H1 (cell line): ENCODE results near the gene PHAX. TPM values are rescaled to one million over a fixed set of nuclear protein-coding genes. Genes with fewer than 3 reads are reported as not detected.

Experiments used
- CTCF ChIA-PET: fragments of 300-600 bp; sonication (Branson Sonifier 250); formaldehyde crosslinking; loops from one replicate; lab custom pipeline; 2021; ENCODE audit not compliant: partially characterized antibody; lab: Charles Lee
- POLR2A ChIA-PET: fragments of 300-600 bp; sonication (Branson Sonifier 250); formaldehyde crosslinking; loops from one replicate; lab custom pipeline; 2021; ENCODE audit warnings: inconsistent platforms; ENCODE audit not compliant: partially characterized antibody; lab: Charles Lee
- DNase-seq, 2 experiments: peaks; one replicate each; pipeline versions ENCODE4 v3.0.0 to v3.0.0-alpha.2; 2010 to 2022; ENCODE audit warnings: low spot score in 2 of 2, low read depth in 1 of 2, mixed read lengths in 1 of 2
- FAIRE-seq: peaks from 2 replicates; lab custom pipeline; 2011; peaks lifted over from hg19 to GRCh38; lab: Jason Lieb, UNC
- H2AFZ ChIP-seq: 2 replicates; pipeline ENCODE4 v1.8.1; 2012; ENCODE audit warnings: low read length, inconsistent platforms
- H2AK5ac ChIP-seq: 2 replicates; pipeline ENCODE4 v1.6.1; 2013; ENCODE audit warnings: low read depth, low read length
- H2BK120ac ChIP-seq: replicated peaks from 2 replicates; pipeline ENCODE3; 2013; ENCODE audit warnings: low read depth, low read length, inconsistent platforms
- H2BK12ac ChIP-seq: 2 replicates; pipeline ENCODE4 v1.6.1; 2013; ENCODE audit warnings: low read depth, low read length
- H2BK15ac ChIP-seq: 2 replicates; pipeline ENCODE4 v1.6.1; 2013; ENCODE audit warnings: low read length
- H2BK20ac ChIP-seq: 2 replicates; pipeline ENCODE4 v1.6.1; 2013; ENCODE audit warnings: low read length
- H2BK5ac ChIP-seq: 2 replicates; pipeline ENCODE4 v1.6.1; 2013; ENCODE audit warnings: low read depth, low read length
- H3K14ac ChIP-seq: 2 replicates; pipeline ENCODE4 v1.6.1; 2013; ENCODE audit warnings: inconsistent platforms; ENCODE audit not compliant: insufficient read length
- H3K18ac ChIP-seq: 2 replicates; pipeline ENCODE4 v1.6.1; 2013; ENCODE audit warnings: low read length; ENCODE audit errors: extremely low read depth
- H3K23ac ChIP-seq: 2 replicates; pipeline ENCODE4 v1.6.1; 2013; ENCODE audit warnings: inconsistent platforms; ENCODE audit not compliant: insufficient read length
- H3K23me2 ChIP-seq: 2 replicates; pipeline ENCODE4 v1.6.1; 2013; ENCODE audit warnings: low read depth, low read length
- H3K27ac ChIP-seq: 2 replicates; pipeline ENCODE4 v1.6.1; 2011; ENCODE audit warnings: low read depth, low read length, inconsistent platforms
- H3K27me3 ChIP-seq, 4 experiments: replicated peaks in 1 of 4; 1 replicate in 1 of 4; 2 replicates in 3 of 4; pipeline versions ENCODE4 v1.6.1 to v1.8.1; 2011 to 2013; ENCODE audit warnings: low read length in 3 of 4, mild to moderate bottlenecking in 3 of 4, inconsistent platforms in 2 of 4, mixed read lengths in 2 of 4, moderate library complexity in 1 of 4; ENCODE audit not compliant: control insufficient read depth in 3 of 4, insufficient read depth in 3 of 4; ENCODE audit errors: extremely low read depth in 1 of 4
- H3K36me3 ChIP-seq, 4 experiments: 2 replicates each; pipeline versions ENCODE4 v1.6.1 to v1.8.1; 2011 to 2013; ENCODE audit warnings: mild to moderate bottlenecking in 4 of 4, low read length in 3 of 4, moderate library complexity in 2 of 4, control low read depth in 1 of 4, inconsistent platforms in 1 of 4; ENCODE audit not compliant: insufficient read depth in 4 of 4, control insufficient read depth in 2 of 4
- H3K4ac ChIP-seq: replicated peaks from 2 replicates; pipeline ENCODE3; 2013; ENCODE audit warnings: low read length, low read depth, mixed read lengths, inconsistent platforms; ENCODE audit not compliant: insufficient read length
- H3K4me1 ChIP-seq, 4 experiments: replicated peaks in 1 of 4; 1 replicate in 1 of 4; 2 replicates in 3 of 4; pipeline versions ENCODE4 v1.6.1 to v1.8.1; 2011 to 2013; ENCODE audit warnings: low read length in 3 of 4, inconsistent platforms in 2 of 4, mixed read lengths in 1 of 4; ENCODE audit not compliant: insufficient read depth in 4 of 4, control insufficient read depth in 3 of 4
- H3K4me2 ChIP-seq, 2 experiments: 2 replicates each; pipeline versions ENCODE4 v1.6.1 to v1.8.1; 2011 to 2013; ENCODE audit warnings: low read depth in 2 of 2, low read length in 2 of 2, control low read depth in 1 of 2, inconsistent platforms in 1 of 2, mild to moderate bottlenecking in 1 of 2; ENCODE audit not compliant: insufficient read depth in 1 of 2
- H3K4me3 ChIP-seq, 4 experiments: fragments of 200-600, 300-600 bp in 1 of 4; sonication (generic), shearing (Covaris generic), sonication (Bioruptor Twin) in 1 of 4; 2 replicates each; pipeline versions ENCODE4 v1.5.1 to v1.8.1; 2011 to 2016; ENCODE audit warnings: low read length in 4 of 4, low read depth in 3 of 4, control low read depth in 2 of 4, inconsistent platforms in 2 of 4, mild to moderate bottlenecking in 2 of 4, mixed read lengths in 1 of 4, moderate library complexity in 1 of 4; ENCODE audit not compliant: insufficient read depth in 2 of 4; ENCODE audit errors: extremely low read depth in 1 of 4
- H3K56ac ChIP-seq: replicated peaks from 2 replicates; pipeline ENCODE3; 2013; ENCODE audit warnings: low read depth, mild to moderate bottlenecking, mixed read lengths, low read length, inconsistent platforms; ENCODE audit not compliant: insufficient read length
- H3K79me1 ChIP-seq: 2 replicates; pipeline ENCODE4 v1.6.1; 2013; ENCODE audit warnings: low read depth, low read length, control low read depth
- H3K79me2 ChIP-seq, 2 experiments: 2 replicates each; pipeline versions ENCODE4 v1.6.1 to v1.8.1; 2012 to 2013; ENCODE audit warnings: low read length in 2 of 2, mild to moderate bottlenecking in 2 of 2, inconsistent platforms in 1 of 2; ENCODE audit not compliant: insufficient read depth in 2 of 2, control insufficient read depth in 1 of 2
- H3K9ac ChIP-seq, 4 experiments: replicated peaks in 1 of 4; 1 replicate in 1 of 4; 2 replicates in 3 of 4; pipeline versions ENCODE4 v1.6.1 to v1.8.1; 2011 to 2013; ENCODE audit warnings: low read depth in 3 of 4, low read length in 3 of 4, control low read depth in 2 of 4, mild to moderate bottlenecking in 2 of 4, moderate library complexity in 2 of 4, inconsistent platforms in 1 of 4; ENCODE audit errors: extremely low read depth in 1 of 4
- H3K9me3 ChIP-seq, 2 experiments: 2 replicates each; pipeline versions ENCODE4 v1.6.1 to v1.8.1; 2012 to 2013; ENCODE audit warnings: mild to moderate bottlenecking in 2 of 2, moderate library complexity in 2 of 2, control low read depth in 1 of 2, inconsistent platforms in 1 of 2, low read depth in 1 of 2, low read length in 1 of 2, mixed read lengths in 1 of 2; ENCODE audit not compliant: insufficient read depth in 2 of 2
- H4K20me1 ChIP-seq, 2 experiments: replicated peaks in 1 of 2; 2 replicates each; pipeline versions ENCODE3 to v1.8.1; 2011 to 2013; ENCODE audit warnings: inconsistent platforms in 2 of 2, low read length in 2 of 2, mild to moderate bottlenecking in 1 of 2; ENCODE audit not compliant: insufficient read depth in 2 of 2, control insufficient read depth in 1 of 2
- H4K5ac ChIP-seq: 2 replicates; pipeline ENCODE4 v1.6.1; 2013; ENCODE audit warnings: low read length, low read depth, mixed read lengths, inconsistent platforms; ENCODE audit not compliant: insufficient read length
- H4K8ac ChIP-seq: 2 replicates; pipeline ENCODE4 v1.8.0; 2013; ENCODE audit warnings: mild to moderate bottlenecking, moderate library complexity, low read length, inconsistent platforms; ENCODE audit not compliant: insufficient read depth; ENCODE audit errors: extremely low read depth
- H4K91ac ChIP-seq: replicated peaks from 2 replicates; pipeline ENCODE3; 2013; ENCODE audit warnings: low read length, mixed read lengths, inconsistent platforms; ENCODE audit not compliant: insufficient read length
- CEBPB ChIP-seq: IDR thresholded peaks from 2 replicates; pipeline ENCODE4 v1.6.1; 2012; ENCODE audit warnings: low read depth, low read length
- KDM4A ChIP-seq: IDR thresholded peaks from one replicate; pipeline ENCODE4 v1.7.1; 2012; ENCODE audit warnings: low read depth, mild to moderate bottlenecking, moderate library complexity, low read length, inconsistent platforms; ENCODE audit not compliant: severe bottlenecking
- KDM5A ChIP-seq: fragments of 200-600 bp; IDR thresholded peaks from 2 replicates; pipeline ENCODE4 v1.7.1; 2012; ENCODE audit warnings: mild to moderate bottlenecking, low read length, inconsistent platforms, mixed read lengths
- MAX ChIP-seq: IDR thresholded peaks from 2 replicates; pipeline ENCODE4 v1.6.1; 2012; ENCODE audit warnings: inconsistent platforms
- SRF ChIP-seq: IDR thresholded peaks from 2 replicates; pipeline ENCODE4 v1.6.1; 2011; ENCODE audit warnings: mild to moderate bottlenecking, low read depth, low read length, moderate library complexity
- polyA plus RNA-seq, 7 experiments: library from polyadenylated mRNA; depleted of rRNA in 3 of 7; stranded (reverse) in 5 of 7; unstranded in 2 of 7; fragments of >200 nt in 5 of 7; fragments of 200-250 nt in 2 of 7; gene quantifications; 1 replicate in 5 of 7; 2 replicates in 1 of 7; 4 replicates in 1 of 7; pipeline versions ENCODE4 v1.2.1 to v1.2.3, GENCODE V29; 2011 to 2013; ENCODE audit warnings: missing spikeins in 2 of 7, mixed read lengths in 2 of 7
- total RNA-seq: library from RNA; stranded (reverse); fragmentation: NEBNext Ultra II Directional; extraction: Animal tissue kit (Norgen Biotek cat#: 25700); gene quantifications from 2 replicates; pipeline ENCODE4 v1.2.1, GENCODE V29; 2021

Gene PHAX
- total and polyA plus RNA-seq, 2 of the 8 experiments (the other 6 are each of a cell fraction or from before 2014, with no cell fraction given), result 32.1 to 59.5 TPM

- H4K91ac ChIP-seq, result no peak overlapping the region
- CTCF ChIA-PET, result interaction anchor here (1.4 kb wide), 1 partner anchor 10 kb away, joined by 5 read pairs; no protein-coding TSS in a partner anchor
- FAIRE-seq (no peak), DNase-seq (no peak)
- H3K4me1 ChIP-seq, result no peaks in the 10 kb centered on the region
- H3K36me3 ChIP-seq, result 0 out of 8 replicates have a peak, but pooled peaks cover 0 to 2% (median 0%) of the 10 kb centered on the region in 4 experiments
- no peak overlapping the region for H2AFZ ChIP-seq
- H4K8ac ChIP-seq, result no peak overlapping the region
- H2BK5ac ChIP-seq, result no peak overlapping the region
- POLR2A ChIA-PET, result no interaction called here
- H3K4me2 ChIP-seq, result no peak overlapping the region
- no peaks in the 10 kb centered on the region for H3K27me3 ChIP-seq
- TF ChIP-seq KDM4A (no peak), CEBPB (no peak), KDM5A (no peak), SRF (no peak), MAX (no peak)
- no peak overlapping the region for H2BK20ac ChIP-seq
- H3K9me3 ChIP-seq, result peaks cover 3 to 6% of the 10 kb centered on the region in 2 experiments; a peak in 2 of 4 replicates
- H3K56ac ChIP-seq, result no peak overlapping the region
- no peak overlapping the region for H2BK12ac ChIP-seq
- H3K9ac ChIP-seq, result no peak overlapping the region
- H2BK15ac ChIP-seq, result no peak overlapping the region
- H3K23ac ChIP-seq, result no peak overlapping the region
- no peaks in the 10 kb centered on the region for H4K20me1 ChIP-seq
- H3K79me2 ChIP-seq, result no peaks in the 10 kb centered on the region
- no peak overlapping the region for H3K4me3 ChIP-seq
- H3K18ac ChIP-seq, result no peak overlapping the region
- H3K79me1 ChIP-seq, result no peaks in the 10 kb centered on the region
- no peak overlapping the region for H3K14ac ChIP-seq
- no peak overlapping the region for H2AK5ac ChIP-seq
- H2BK120ac ChIP-seq, result no peak overlapping the region
- H3K23me2 ChIP-seq, result no peaks in the 10 kb centered on the region
- H3K27ac ChIP-seq, result no peak overlapping the region
- H3K4ac ChIP-seq, result no peak overlapping the region
- H4K5ac ChIP-seq, result no peak overlapping the region
These were observed 46.3 kb downstream of the PHAX start for GRCh38 chr5:126647071-126647470.
